HG02610 (cell line): ENCODE measurements around the gene ZDHHC16.
"Not testable (repeated sequence)": the region's sequence is repeated elsewhere in the genome, so short reads cannot be mapped to it uniquely, and the experiment has no call there.

ENCODE experiments used
- ATAC-seq: cut with Tn5 transposase; IDR thresholded peaks from one replicate; pipeline ENCODE4 v1.9.1; 2021; ENCODE audit warnings: mild to moderate bottlenecking, moderate library complexity; ENCODE audit not compliant: unreplicated experiment

The ZDHHC16 gene

GRCh38 chr10:97434055-97434454 lies 11.9 kb upstream of the ZDHHC16 start:
- ATAC-seq, result no peak

GRCh38 chr10:97434557-97434956 lies 11.4 kb upstream of the ZDHHC16 start:
- ATAC-seq, result no peak

GRCh38 chr10:97435211-97435610 lies 10.8 kb upstream of the ZDHHC16 start:
- no peak for ATAC-seq

GRCh38 chr10:97442277-97442676 lies 3.7 kb upstream of the ZDHHC16 start:
- ATAC-seq, result no peak

GRCh38 chr10:97444212-97444611 lies 1.8 kb upstream of the ZDHHC16 start:
- no peak for ATAC-seq

- ATAC-seq, result no peak
These were observed 636 bp upstream of the ZDHHC16 start for GRCh38 chr10:97445357-97445721.

GRCh38 chr10:97450828-97451227 lies 4.9 kb downstream of the ZDHHC16 start:
- no peak for ATAC-seq

- ATAC-seq, result no peak
These were observed 5.6 kb downstream of the ZDHHC16 start for GRCh38 chr10:97451605-97452004.

- ATAC-seq, result no peak
These were observed 6.4 kb downstream of the ZDHHC16 start for GRCh38 chr10:97452352-97452751.

- ATAC-seq, result no peak
These were observed 8.5 kb downstream of the ZDHHC16 start for GRCh38 chr10:97454330-97455036.

GRCh38 chr10:97456034-97456685 lies 10.2 kb downstream of the ZDHHC16 start:
- ATAC-seq, result no peak

GRCh38 chr10:97456686-97457065 lies 10.7 kb downstream of the ZDHHC16 start:
- no peak for ATAC-seq

GRCh38 chr10:97459111-97459510 lies 13.1 kb downstream of the ZDHHC16 start:
- no peak for ATAC-seq

- ATAC-seq, result no peak
These were observed 14.0 kb downstream of the ZDHHC16 start for GRCh38 chr10:97459933-97460332.

- ATAC-seq, result no peak
These were observed 16.3 kb downstream of the ZDHHC16 start for GRCh38 chr10:97462309-97462708.

GRCh38 chr10:97463363-97464132 lies 17.6 kb downstream of the ZDHHC16 start:
- ATAC-seq, result peak; percentile 40

- no peak for ATAC-seq
These were observed 18.3 kb downstream of the ZDHHC16 start for GRCh38 chr10:97464226-97464625.

- no peak for ATAC-seq
These were observed 20.0 kb downstream of the ZDHHC16 start for GRCh38 chr10:97465982-97466381.

- ATAC-seq, result no peak
These were observed 20.8 kb downstream of the ZDHHC16 start for GRCh38 chr10:97466755-97467154.

GRCh38 chr10:97468162-97468561 lies 22.2 kb downstream of the ZDHHC16 start:
- no peak for ATAC-seq

- ATAC-seq, result not testable (repeated sequence)
These were observed 22.8 kb downstream of the ZDHHC16 start for GRCh38 chr10:97468781-97469180.

GRCh38 chr10:97474918-97475317 lies 28.9 kb downstream of the ZDHHC16 start:
- ATAC-seq, result no peak
